Measurements from ENCODE around the gene IQGAP2.

DNA sequence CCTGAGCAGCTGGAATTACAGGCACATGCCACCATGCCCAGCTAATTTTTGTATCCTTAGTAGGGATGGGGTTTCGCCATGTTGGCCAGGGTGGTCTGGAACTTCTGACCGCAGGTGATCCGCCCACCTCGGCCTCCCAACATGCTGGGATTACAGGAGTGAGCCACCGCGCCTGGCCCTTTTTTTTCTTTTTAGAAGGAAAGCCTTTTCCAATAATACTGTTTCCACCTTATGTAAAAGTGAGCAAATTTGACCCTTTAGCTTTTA is 289.1 kb downstream of the IQGAP2 start:
- TF ChIP-seq, protein P1, sequence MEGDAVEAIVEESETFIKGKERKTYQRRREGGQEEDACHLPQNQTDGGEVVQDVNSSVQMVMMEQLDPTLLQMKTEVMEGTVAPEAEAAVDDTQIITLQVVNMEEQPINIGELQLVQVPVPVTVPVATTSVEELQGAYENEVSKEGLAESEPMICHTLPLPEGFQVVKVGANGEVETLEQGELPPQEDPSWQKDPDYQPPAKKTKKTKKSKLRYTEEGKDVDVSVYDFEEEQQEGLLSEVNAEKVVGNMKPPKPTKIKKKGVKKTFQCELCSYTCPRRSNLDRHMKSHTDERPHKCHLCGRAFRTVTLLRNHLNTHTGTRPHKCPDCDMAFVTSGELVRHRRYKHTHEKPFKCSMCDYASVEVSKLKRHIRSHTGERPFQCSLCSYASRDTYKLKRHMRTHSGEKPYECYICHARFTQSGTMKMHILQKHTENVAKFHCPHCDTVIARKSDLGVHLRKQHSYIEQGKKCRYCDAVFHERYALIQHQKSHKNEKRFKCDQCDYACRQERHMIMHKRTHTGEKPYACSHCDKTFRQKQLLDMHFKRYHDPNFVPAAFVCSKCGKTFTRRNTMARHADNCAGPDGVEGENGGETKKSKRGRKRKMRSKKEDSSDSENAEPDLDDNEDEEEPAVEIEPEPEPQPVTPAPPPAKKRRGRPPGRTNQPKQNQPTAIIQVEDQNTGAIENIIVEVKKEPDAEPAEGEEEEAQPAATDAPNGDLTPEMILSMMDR (IDR thresholded peaks at IDR 0.05): no peak
- no peak for TF ChIP-seq POLR2A (IDR thresholded peaks at IDR 0.05)
